ENCODE results near the gene SCLY. TPM values are rescaled to one million over a fixed set of nuclear protein-coding genes. Genes with fewer than 3 reads are reported as not detected.
"Not testable (repeated sequence)": the region's sequence is repeated elsewhere in the genome, so short reads cannot be mapped to it uniquely, and the experiment has no call there.

Gene SCLY
- total and polyA plus RNA-seq, 7 experiments from 2014 or later = 12.2 to 47.3 (median 24.4) TPM

- peaks cover 0 to 11% (median 5%) of the 10 kb centered on the region in 5 donors for H3K36me3 Mint-ChIP-seq
- H3K4me1 Mint-ChIP-seq = no peaks in the 10 kb centered on the region
- Histone ChIP-seq H3K9me3 (ENCODE audit: control insufficient read depth in 2 of 3, low read length in 3 of 3) (peaks cover 0 to 4% (median 0%) of the 10 kb centered on the region in 3 experiments), H3K27ac (ENCODE audit: low read depth, low read length) (no peak overlapping the region), H3K4me3 (ENCODE audit: low read length) (no peak overlapping the region), H3K4me1 (ENCODE audit: control insufficient read depth in 2 of 2, insufficient read depth in 2 of 2, low read length in 2 of 2) (no peaks in the 10 kb centered on the region), H3K36me3 (ENCODE audit: control insufficient read depth in 2 of 3, insufficient read depth in 3 of 3, low read length in 3 of 3) (no peaks in the 10 kb centered on the region), H3K27me3 (ENCODE audit: control insufficient read depth in 2 of 2, insufficient read depth in 2 of 2, low read length in 2 of 2) (no peaks in the 10 kb centered on the region)
- H3K9me3 Mint-ChIP-seq = peaks cover 0 to 24% (median 10%) of the 10 kb centered on the region in 11 donors
- no peak for ATAC-seq
- H3K27me3 Mint-ChIP-seq = peaks cover 0 to 14% (median 6%) of the 10 kb centered on the region in 5 donors
- H3K4me3 Mint-ChIP-seq = no peak overlapping the region
- ChIA-PET CTCF (no interaction called here), POLR2A (no interaction called here)
- no peak overlapping the region for H3K27ac Mint-ChIP-seq
- no peak for DNase-seq
- intact Hi-C loops (cut with micrococcal nuclease) = no loop called here
These were observed 54.3 kb downstream of the SCLY start for GRCh38 chr2:238114851-238115660.

GRCh38 chr2:238115709-238116108 lies 54.9 kb downstream of the SCLY start:
- H3K4me1 Mint-ChIP-seq; H3K9me3 ChIP-seq (ENCODE audit: control insufficient read depth in 2 of 3, low read length in 3 of 3); H3K36me3 ChIP-seq (ENCODE audit: control insufficient read depth in 2 of 3, insufficient read depth in 3 of 3, low read length in 3 of 3); ATAC-seq; H3K4me3 Mint-ChIP-seq; H3K4me1 ChIP-seq (ENCODE audit: control insufficient read depth in 2 of 2, insufficient read depth in 2 of 2, low read length in 2 of 2); DNase-seq; H3K27ac Mint-ChIP-seq; H3K27me3 ChIP-seq (ENCODE audit: control insufficient read depth in 2 of 2, insufficient read depth in 2 of 2, low read length in 2 of 2); H3K27ac ChIP-seq (ENCODE audit: low read depth, low read length); H3K4me3 ChIP-seq (ENCODE audit: low read length); intact Hi-C loops (cut with micrococcal nuclease); CTCF ChIA-PET; POLR2A ChIA-PET: not testable (repeated sequence)
- Mint-ChIP-seq H3K9me3 (peaks cover 0 to 24% (median 10%) of the 10 kb centered on the region in 11 donors), H3K36me3 (peaks cover 0 to 11% (median 5%) of the 10 kb centered on the region in 5 donors), H3K27me3 (peaks cover 0 to 14% (median 6%) of the 10 kb centered on the region in 5 donors)

GRCh38 chr2:238116298-238117198 lies 55.7 kb downstream of the SCLY start:
- POLR2A ChIA-PET = no interaction called here
- H3K4me3 ChIP-seq (ENCODE audit: low read length) = no peak overlapping the region
- Mint-ChIP-seq H3K9me3 (peaks cover 0 to 21% (median 10%) of the 10 kb centered on the region in 11 donors), H3K4me3 (no peak overlapping the region), H3K27me3 (peaks cover 0 to 14% (median 6%) of the 10 kb centered on the region in 5 donors), H3K4me1 (no peaks in the 10 kb centered on the region), H3K36me3 (peaks cover 0 to 11% (median 5%) of the 10 kb centered on the region in 5 donors), H3K27ac (no peak overlapping the region)
- DNase-seq = no peak
- no peaks in the 10 kb centered on the region for H3K4me1 ChIP-seq (ENCODE audit: control insufficient read depth in 2 of 2, insufficient read depth in 2 of 2, low read length in 2 of 2)
- no peak for ATAC-seq
- H3K27me3 ChIP-seq (ENCODE audit: control insufficient read depth in 2 of 2, insufficient read depth in 2 of 2, low read length in 2 of 2) = no peaks in the 10 kb centered on the region
- H3K36me3 ChIP-seq (ENCODE audit: control insufficient read depth in 2 of 3, insufficient read depth in 3 of 3, low read length in 3 of 3) = no peaks in the 10 kb centered on the region
- H3K9me3 ChIP-seq (ENCODE audit: control insufficient read depth in 2 of 3, low read length in 3 of 3) = peaks cover 0 to 4% (median 0%) of the 10 kb centered on the region in 3 experiments
- CTCF ChIA-PET = no interaction called here
- intact Hi-C loops (cut with micrococcal nuclease) = no loop called here
- no peak overlapping the region for H3K27ac ChIP-seq (ENCODE audit: low read depth, low read length)

GRCh38 chr2:238117199-238118154 lies 56.7 kb downstream of the SCLY start:
- H3K27me3 Mint-ChIP-seq = peaks cover 0 to 14% (median 6%) of the 10 kb centered on the region in 5 donors
- H3K9me3 ChIP-seq (ENCODE audit: control insufficient read depth in 2 of 3, low read length in 3 of 3) = peaks cover 0 to 4% (median 0%) of the 10 kb centered on the region in 3 experiments
- intact Hi-C loops (cut with micrococcal nuclease) = no loop called here
- no peaks in the 10 kb centered on the region for H3K36me3 ChIP-seq (ENCODE audit: control insufficient read depth in 2 of 3, insufficient read depth in 3 of 3, low read length in 3 of 3)
- H3K4me1 ChIP-seq (ENCODE audit: control insufficient read depth in 2 of 2, insufficient read depth in 2 of 2, low read length in 2 of 2) = no peaks in the 10 kb centered on the region
- POLR2A ChIA-PET = no interaction called here
- H3K4me1 Mint-ChIP-seq = no peaks in the 10 kb centered on the region
- H3K36me3 Mint-ChIP-seq = peaks cover 0 to 11% (median 5%) of the 10 kb centered on the region in 5 donors
- no peak overlapping the region for H3K27ac ChIP-seq (ENCODE audit: low read depth, low read length)
- H3K4me3 ChIP-seq (ENCODE audit: low read length) = no peak overlapping the region
- no peak overlapping the region for H3K27ac Mint-ChIP-seq
- H3K4me3 Mint-ChIP-seq = no peak overlapping the region
- ATAC-seq (no peak), DNase-seq (no peak)
- H3K9me3 Mint-ChIP-seq = peaks cover 0 to 14% (median 10%) of the 10 kb centered on the region in 11 donors
- CTCF ChIA-PET = no interaction called here
- H3K27me3 ChIP-seq (ENCODE audit: control insufficient read depth in 2 of 2, insufficient read depth in 2 of 2, low read length in 2 of 2) = no peaks in the 10 kb centered on the region

GRCh38 chr2:238119756-238120462 lies 59.1 kb downstream of the SCLY start:
- POLR2A ChIA-PET = no interaction called here
- H3K9me3 ChIP-seq (ENCODE audit: control insufficient read depth in 2 of 3, low read length in 3 of 3) = no peaks in the 10 kb centered on the region
- no peaks in the 10 kb centered on the region for H3K36me3 Mint-ChIP-seq
- no peaks in the 10 kb centered on the region for H3K4me1 Mint-ChIP-seq
- H3K27me3 ChIP-seq (ENCODE audit: control insufficient read depth in 2 of 2, insufficient read depth in 2 of 2, low read length in 2 of 2) = no peaks in the 10 kb centered on the region
- ATAC-seq = no peak
- H3K27me3 Mint-ChIP-seq = peaks cover 0 to 14% (median 6%) of the 10 kb centered on the region in 5 donors
- DNase-seq = no peak
- CTCF ChIA-PET = no interaction called here
- H3K27ac Mint-ChIP-seq = no peak overlapping the region
- H3K4me3 Mint-ChIP-seq = no peak overlapping the region
- H3K36me3 ChIP-seq (ENCODE audit: control insufficient read depth in 2 of 3, insufficient read depth in 3 of 3, low read length in 3 of 3) = no peaks in the 10 kb centered on the region
- intact Hi-C loops (cut with micrococcal nuclease) = no loop called here
- no peaks in the 10 kb centered on the region for H3K4me1 ChIP-seq (ENCODE audit: control insufficient read depth in 2 of 2, insufficient read depth in 2 of 2, low read length in 2 of 2)
- no peak overlapping the region for H3K4me3 ChIP-seq (ENCODE audit: low read length)
- H3K27ac ChIP-seq (ENCODE audit: low read depth, low read length) = no peak overlapping the region
- no peaks in the 10 kb centered on the region for H3K9me3 Mint-ChIP-seq

All from naive thymus-derived CD4-positive, alpha-beta T cell (primary cell).